GM19035 (cell line): ENCODE measurements around the gene INPP4A.

ENCODE experiments used
- ATAC-seq: cut with Tn5 transposase; IDR thresholded peaks from one replicate; pipeline ENCODE4 v1.9.1; 2021; ENCODE audit not compliant: unreplicated experiment

Gene INPP4A

DNA sequence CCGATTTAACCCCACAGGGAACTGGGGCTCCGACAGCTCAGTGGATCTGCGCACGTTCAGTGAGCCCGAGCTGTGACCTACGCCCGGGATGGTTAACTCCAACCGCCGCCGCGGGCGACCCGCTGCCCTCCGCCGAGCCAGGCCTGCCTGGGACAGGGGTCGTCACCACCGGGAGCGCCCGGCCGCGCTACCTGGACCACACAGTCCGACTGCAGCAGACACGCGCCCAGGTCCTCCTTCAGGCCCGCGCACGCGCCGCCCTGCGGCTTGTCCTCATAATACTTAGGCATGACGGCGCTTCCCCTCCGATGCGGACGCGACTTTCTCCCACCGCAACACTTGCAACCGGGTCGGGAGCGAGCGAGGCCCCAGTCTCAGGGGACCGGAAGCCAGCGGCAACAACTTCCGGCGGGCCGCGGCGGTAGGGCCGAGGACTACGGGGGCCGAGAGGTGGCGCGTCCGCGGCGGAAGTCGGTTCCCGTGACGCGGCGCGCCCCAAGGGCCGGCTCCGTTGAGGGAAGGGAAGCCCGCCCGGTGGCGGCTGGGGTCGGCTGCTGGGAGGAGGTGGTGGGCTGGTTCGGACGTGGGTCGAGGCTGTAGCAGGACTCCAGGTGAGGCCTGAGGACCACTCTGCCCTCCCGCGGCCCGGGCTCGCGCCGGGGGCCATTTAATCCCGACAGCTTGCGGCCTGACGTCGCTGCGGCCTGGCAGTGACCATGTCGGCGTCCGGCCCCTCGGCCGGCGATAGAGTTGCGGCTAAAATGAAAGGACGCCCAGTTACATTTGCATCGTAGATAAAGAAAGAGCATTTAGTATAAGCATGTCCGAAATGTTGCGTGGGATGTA, 163.7 kb downstream of the INPP4A start, which contains the start of the genes COA5 and UNC50:
Gene COA5, minus strand, starts transcription at position 397 of the 846 bp plus-strand sequence. Its CDS starts 107 bp downstream, at position 290.
Gene UNC50, plus strand, starts transcription at position 474 of the 846 bp plus-strand sequence. CDS start 1,171 bp downstream, outside the sequence.
- peak; percentile 85 for ATAC-seq

- peak; percentile 5 for ATAC-seq
These were observed 164.4 kb downstream of the INPP4A start for GRCh38 chr2:98608962-98609604.

GRCh38 chr2:98614024-98614739, 169.5 kb downstream of the INPP4A start:
- ATAC-seq = no peak

DNA sequence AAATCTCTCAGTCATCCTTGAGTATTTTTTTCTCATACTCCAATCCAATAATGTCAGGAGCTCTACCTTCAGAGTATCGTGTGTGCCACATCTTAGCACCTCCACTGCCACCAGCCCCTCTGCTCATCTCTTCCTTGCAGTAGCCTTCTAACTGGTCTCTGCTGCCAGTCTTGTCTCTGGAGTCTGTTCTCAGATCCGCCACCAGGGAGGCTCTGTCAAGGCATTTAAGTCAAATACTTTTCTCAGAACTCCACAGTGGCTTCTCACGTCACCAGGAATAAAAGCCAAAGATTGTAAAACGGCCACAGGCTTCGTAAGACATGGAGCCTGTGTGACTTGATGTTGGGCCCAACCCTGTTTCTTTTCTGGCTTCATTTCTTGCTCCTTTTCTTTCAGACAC, 170.8 kb downstream of the INPP4A start:
- ATAC-seq = no peak

DNA sequence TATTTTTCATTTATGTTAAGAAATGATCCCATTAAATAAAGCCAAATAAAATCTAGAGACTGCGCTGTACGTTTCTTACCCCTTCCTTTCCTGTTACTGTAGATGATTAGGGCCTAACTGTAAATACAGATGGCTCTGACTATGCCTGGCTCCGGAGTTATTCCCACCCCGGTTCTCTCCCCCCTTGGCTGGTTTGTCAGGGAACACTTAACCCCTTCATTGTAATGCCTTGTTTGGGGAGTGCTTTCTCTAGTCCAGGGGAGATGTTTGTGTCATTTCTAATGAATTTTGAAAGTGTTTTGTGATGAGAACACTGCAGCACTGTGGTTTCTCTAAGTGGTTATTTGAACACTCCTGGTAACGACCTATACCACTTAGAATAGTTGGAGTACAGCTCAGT, 172.5 kb downstream of the INPP4A start:
- ATAC-seq = no peak

DNA sequence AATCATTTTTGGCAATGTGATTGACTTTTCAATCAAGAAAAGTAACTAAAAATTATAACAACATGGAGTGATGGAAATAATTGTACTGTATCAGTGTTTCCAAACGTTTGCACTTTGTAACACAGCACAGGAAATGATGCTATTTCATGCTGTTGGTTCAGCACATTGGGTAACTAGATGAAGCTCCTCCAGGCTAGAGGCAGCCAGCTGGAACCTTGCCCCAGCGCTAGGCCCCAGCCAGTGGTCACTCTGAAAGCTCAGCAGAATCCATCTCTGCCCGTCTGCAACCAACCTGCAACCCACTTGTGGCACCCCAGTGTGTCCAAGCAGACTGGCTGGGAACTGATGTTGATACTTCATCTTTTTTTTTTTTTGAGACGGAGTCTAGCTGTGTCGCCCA, 179.0 kb downstream of the INPP4A start:
- ATAC-seq = no peak

DNA sequence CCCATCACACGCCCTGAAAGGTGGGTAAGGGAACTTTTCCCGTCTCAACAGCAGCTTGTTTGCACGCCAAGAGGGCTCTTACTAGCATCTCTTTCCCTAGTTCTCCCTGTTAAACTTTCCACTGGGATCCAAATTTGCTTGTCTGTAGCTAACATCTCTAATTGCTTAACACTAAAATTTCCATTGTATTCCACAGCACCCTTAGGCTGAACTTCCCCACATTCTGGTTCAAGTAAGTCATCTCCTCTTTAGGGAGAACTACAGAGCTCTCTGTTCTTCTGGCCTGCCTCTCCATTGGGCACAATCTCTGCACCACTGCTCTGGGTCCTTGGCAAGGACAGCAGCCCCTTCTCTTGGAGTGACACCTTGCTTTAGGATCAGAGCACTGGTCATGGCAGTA, 187.7 kb downstream of the INPP4A start:
- ATAC-seq = no peak

GRCh38 chr2:98634406-98635092, 189.9 kb downstream of the INPP4A start:
- no peak for ATAC-seq

GRCh38 chr2:98637401-98638147, 192.9 kb downstream of the INPP4A start:
- ATAC-seq = no peak

DNA sequence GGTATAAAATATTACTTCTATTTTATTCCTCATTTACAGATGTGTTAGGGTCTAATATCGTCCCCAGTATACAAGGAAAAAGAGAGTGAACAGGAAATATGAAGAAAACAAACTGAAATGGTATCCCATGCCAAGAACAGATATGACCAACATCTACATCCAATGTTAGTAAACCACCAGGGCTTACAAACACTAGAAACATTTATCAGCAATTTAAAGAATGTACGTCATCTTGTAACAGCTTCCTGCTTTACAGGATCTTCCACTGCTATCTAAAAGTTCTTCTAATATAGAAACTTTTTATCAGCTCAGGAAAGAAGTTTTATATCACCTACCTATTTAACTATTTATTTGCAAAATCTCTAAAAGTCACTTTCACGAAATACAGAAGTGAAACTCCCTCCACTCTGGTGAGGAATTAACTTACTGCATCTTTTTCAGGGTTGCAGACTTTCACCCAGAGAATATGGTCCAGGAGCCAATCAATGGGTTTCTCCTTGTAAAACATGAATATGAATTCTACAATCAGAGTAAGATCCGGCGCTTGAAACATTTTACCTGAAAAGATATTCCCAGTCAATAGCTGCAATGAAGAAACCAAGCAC, 198.9 kb downstream of the INPP4A start:
- no peak for ATAC-seq
